Activated CD4-positive, alpha-beta T cell treated with anti-CD3 and anti-CD28 coated beads, Interleukin-10, Interleukin-2, amounts not matched to agents 100 ng/mL and 50 ng/mL, durations not matched to agents 16 hours and 8 hours (primary cell): Measurements from ENCODE around the gene OCIAD1.
"Not testable (repeated sequence)": the region's sequence is repeated elsewhere in the genome, so short reads cannot be mapped to it uniquely, and the experiment has no call there.

Experiments
- DNase-seq: peaks from one replicate; pipeline ENCODE4 v3.0.0-alpha.2; 2020

OCIAD1 gene

DNA sequence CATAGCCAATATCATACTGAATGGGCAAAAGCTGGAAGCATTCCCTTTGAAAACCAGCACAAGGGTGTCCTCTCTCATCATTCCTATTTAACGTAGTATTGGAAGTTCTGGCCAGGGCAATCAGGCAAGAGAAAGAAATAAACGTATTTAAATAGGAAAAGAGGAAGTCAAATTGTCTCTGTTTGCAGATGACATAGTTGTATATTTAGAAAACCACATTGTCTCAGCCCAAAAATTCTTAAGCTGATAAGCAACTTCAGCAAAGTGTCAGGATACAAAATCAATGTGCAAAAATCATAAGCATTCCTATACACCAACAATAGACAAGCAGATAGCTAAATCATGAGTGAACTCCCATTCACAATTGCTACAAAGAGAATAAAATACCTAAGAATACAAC is 9.5 kb upstream of the OCIAD1 start:
- not testable (repeated sequence) for DNase-seq

GRCh38 chr4:48827622-48828021 is 3.3 kb upstream of the OCIAD1 start:
- DNase-seq: no peak

GRCh38 chr4:48831532-48832030 is 693 bp downstream of the OCIAD1 start:
- DNase-seq: no peak

- DNase-seq: no peak
Measured at GRCh38 chr4:48832571-48832970, 1.7 kb downstream of the OCIAD1 start.

DNA sequence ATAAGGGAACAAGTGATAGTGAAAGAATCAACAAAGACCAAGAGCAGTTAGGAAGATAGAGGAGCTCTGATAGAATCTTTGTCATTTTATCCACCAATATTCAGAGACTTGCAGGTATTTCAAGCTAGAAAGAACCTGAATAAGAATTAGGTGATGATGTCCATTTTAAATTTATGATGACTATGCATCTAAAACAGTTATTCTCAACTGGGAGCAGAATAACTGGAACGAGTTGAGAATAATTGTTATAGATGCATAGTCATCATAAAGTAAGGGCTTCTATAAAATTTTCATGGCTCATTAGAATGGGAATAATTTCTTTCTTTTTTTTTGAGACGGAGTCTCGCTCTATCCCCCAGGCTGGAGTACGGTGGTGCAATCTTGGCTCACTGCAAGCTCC is 5.8 kb downstream of the OCIAD1 start:
- DNase-seq: no peak

DNA sequence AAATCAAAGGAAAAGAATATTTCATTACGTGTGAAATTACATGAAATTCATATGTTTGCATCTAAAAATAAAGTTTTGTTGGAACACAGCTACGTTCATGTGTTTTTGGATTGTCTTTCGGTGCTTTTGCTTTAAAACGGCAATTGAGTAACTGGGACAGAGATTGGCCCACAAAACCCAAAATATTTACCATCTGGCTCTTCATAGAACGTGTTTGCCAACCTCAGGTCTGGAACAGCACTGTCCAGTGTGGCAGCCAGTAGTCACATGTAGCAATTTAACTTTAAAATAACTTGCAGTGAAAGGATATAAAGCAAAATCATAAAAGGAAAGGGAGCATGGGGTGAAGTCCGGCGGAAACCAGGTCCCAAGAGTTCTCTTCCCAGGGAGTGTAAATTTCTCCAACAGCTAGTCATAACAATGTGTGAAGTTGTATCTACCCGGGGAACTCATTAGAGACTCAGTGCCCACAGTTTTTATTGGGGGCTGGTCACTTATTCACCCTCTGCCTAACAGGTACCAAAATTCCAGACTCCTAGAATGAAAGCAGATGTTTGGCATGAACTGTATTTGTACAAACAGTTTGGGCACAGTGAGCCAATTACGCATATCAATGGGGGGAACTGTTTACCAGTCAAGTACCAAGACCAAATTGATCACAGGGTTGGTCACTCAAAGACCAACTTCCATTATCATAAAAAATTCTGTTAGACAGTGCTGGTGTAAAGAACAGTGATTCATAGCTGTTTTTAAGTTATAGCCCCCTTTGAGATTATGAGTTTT is 10.3 kb downstream of the OCIAD1 start:
- no peak for DNase-seq

- DNase-seq: no peak
Measured at GRCh38 chr4:48844843-48845242, 14.0 kb downstream of the OCIAD1 start.

- DNase-seq: not testable (repeated sequence)
Measured at GRCh38 chr4:48848799-48849198, 17.9 kb downstream of the OCIAD1 start.

- DNase-seq: peak; percentile 38
Measured at GRCh38 chr4:48851651-48852050, 20.8 kb downstream of the OCIAD1 start.

GRCh38 chr4:48853604-48854394 is 22.9 kb downstream of the OCIAD1 start:
- no peak for DNase-seq

GRCh38 chr4:48854395-48854683 is 23.5 kb downstream of the OCIAD1 start:
- DNase-seq: no peak

- no peak for DNase-seq
Measured at GRCh38 chr4:48854982-48855381, 24.1 kb downstream of the OCIAD1 start.

DNA sequence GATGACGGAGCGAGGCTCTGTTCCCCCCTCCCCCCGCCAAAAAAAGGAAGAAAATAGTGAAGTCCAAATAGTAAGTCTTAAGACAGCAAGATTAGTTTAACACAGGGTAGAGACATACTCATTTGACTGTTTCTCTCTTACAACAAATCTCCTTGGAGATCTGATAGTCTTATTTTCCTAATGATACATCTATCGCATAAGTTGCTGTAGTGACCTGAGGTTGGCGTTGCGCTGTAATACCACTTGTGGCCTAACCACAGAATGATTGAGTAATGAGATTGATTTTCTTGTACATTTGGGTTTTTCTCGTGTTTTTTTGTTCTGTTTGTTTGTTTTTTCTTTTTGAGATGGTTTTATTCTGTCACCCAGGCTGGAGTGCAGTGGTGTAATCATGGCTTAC is 27.2 kb downstream of the OCIAD1 start:
- peak; percentile 12 for DNase-seq

GRCh38 chr4:48862038-48862437 is 31.1 kb downstream of the OCIAD1 start:
- DNase-seq: no peak

DNA sequence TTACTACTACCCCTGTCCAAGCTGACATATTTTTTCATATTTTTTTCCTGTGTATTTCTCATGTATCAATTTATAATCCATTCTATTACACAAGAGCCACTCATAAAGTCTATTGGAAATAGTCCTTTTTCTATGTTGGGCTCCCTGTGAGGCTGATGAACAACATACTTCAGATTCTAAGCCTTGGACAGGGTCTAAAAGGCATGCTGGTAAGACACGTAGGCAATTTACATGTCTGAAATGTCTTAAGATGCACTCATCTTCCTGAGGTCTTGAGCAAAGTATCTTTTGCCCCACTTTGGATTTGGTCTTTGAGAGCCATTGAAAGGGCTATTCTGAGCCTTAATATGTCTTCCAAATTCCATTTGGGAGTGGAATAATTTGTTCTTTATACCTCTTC is 31.8 kb downstream of the OCIAD1 start:
- no peak for DNase-seq

DNA sequence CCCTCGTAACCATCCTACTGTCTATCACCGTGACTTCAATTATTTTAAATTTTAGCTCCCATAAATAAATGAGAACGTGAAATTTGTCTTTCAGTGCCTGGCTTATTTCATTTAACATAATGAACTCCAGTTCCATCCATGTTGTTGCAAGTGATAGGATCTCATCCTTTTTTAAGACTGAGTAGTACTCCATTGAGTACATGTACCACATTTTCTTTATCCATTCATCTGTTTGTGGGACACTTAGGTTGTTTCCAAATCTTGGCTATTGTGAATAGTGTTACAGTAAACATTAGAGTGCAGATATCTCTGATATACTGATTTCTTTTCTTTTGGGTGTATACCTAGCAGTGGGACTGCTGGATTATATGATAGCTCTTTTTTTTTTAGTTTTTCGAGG is 32.8 kb downstream of the OCIAD1 start:
- DNase-seq: no peak

- not testable (repeated sequence) for DNase-seq
Measured at GRCh38 chr4:48864696-48865095, 33.8 kb downstream of the OCIAD1 start.

- DNase-seq: no peak
Measured at GRCh38 chr4:48877827-48878535, 47.1 kb downstream of the OCIAD1 start.

DNA sequence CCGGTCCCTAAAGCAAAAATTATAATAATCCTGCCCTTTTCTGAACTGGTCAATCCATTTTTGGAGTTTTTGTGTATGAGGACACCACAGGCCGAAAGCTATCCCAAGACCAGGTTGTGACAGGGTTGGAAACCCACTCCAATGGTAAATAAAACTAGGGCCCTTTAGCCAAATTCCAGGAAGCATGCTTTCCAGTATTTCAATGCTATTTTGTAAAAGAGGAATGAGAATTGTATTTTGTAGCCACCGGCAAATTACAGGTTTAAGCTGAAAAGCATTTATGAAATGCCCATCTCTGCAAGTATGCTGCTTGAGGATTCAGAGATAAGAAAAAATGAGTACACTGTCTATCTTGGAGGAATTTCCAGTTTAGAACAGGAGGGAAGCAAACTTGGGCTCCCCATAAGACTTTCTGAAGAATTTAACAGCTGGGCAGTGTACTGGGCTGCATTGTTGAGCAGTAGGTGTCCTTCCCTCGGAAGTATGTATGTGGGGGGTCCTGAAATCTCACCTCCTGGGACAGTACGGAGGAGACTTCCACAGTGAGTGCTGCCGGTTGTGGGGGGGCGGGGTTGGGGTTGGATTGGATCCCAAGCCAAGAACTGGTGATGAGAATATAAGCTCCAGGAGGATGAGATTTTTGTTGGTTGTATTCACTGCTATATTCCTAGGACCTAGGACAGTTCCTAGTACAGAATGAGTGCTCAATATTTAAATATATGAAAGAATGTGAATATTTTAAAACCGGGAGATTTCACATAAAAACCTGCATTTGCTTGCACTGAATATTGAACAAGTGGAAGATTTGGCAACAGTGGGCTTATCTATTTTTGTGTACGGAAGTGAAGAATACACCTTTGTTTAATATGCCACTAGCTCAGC is 48.9 kb downstream of the OCIAD1 start:
- no peak for DNase-seq

DNA sequence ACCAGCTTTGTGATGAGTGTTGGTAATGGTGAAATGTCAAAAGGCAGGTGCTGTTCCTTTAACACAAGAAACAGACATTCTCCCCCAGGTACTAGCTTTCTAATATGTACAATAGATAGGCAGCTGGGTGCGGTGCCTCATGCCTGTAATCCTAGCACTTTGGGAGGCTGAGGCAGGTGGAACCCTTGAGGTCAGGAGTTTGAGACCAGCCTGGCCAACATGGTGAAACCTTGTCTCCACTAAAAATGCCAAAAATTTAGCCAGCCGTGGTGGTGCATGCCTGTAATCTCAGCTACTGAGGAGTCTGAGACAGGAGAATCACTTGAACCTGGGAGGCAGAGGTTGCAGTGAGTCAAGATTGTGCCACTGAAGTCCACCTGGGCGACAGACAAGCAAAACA is 50.8 kb downstream of the OCIAD1 start:
- DNase-seq: not testable (repeated sequence)

GRCh38 chr4:48889750-48890149 is 58.9 kb downstream of the OCIAD1 start:
- not testable (repeated sequence) for DNase-seq

DNA sequence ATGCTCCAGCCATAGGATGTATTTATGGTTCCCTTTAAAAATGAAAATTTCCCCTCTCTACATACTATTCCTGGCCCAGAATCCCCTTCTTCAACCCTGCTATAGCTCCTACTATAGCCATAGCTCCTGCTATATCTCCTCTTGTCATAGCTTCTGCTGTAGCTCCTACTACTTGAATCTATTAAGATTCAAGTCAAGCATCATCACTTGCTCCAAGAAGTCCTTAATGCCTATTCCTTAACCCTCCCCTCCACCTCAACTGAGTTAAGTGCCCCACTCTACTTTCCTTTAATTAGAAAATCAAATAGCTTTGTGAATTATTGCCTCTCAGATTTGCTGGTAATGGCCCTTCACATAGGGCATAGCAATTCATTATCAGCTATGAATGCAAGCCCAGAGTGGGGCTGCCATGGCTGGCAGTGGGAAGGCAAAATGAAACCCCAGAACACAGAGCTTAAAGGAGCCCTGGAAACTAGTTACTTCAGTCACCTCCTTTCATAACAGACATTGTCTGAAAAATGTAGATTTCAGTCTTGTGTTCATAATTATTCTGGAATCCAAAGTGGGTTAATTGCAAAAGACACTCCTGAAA is 60.2 kb downstream of the OCIAD1 start:
- no peak for DNase-seq
